OCI-LY7 (cell line): Measurements from ENCODE around the gene LRIG2.
A peak's percentile ranks its signal among the peaks of the same experiment; 100 is the strongest.

ENCODE experiments used
- EZH2phosphoT487 ChIP-seq: fragments of 200-600 bp; sonication (generic); IDR thresholded peaks from 2 replicates; pipeline ENCODE4 v1.6.1; 2018; ENCODE audit warnings: low read depth, borderline replicate concordance, mild to moderate bottlenecking, mixed run types, antibody characterized with exemption, low read length, moderate library complexity, mixed read lengths
- TF ChIP-seq, protein P1 (sequence below): fragments of 200-600 bp; sonication (generic); conservative IDR thresholded peaks from 2 replicates; pipeline ENCODE4 v1.5.1; 2014; ENCODE audit warnings: mild to moderate bottlenecking, antibody characterized with exemption, low read length, moderate library complexity, mixed read lengths

GRCh38 chr1:113073479-113073950, 517 bp downstream of the LRIG2 start:
- TF ChIP-seq, protein P1, sequence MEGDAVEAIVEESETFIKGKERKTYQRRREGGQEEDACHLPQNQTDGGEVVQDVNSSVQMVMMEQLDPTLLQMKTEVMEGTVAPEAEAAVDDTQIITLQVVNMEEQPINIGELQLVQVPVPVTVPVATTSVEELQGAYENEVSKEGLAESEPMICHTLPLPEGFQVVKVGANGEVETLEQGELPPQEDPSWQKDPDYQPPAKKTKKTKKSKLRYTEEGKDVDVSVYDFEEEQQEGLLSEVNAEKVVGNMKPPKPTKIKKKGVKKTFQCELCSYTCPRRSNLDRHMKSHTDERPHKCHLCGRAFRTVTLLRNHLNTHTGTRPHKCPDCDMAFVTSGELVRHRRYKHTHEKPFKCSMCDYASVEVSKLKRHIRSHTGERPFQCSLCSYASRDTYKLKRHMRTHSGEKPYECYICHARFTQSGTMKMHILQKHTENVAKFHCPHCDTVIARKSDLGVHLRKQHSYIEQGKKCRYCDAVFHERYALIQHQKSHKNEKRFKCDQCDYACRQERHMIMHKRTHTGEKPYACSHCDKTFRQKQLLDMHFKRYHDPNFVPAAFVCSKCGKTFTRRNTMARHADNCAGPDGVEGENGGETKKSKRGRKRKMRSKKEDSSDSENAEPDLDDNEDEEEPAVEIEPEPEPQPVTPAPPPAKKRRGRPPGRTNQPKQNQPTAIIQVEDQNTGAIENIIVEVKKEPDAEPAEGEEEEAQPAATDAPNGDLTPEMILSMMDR = peak; percentile 59
- TF ChIP-seq EZH2phosphoT487 = no peak
